Activated naive CD4-positive, alpha-beta T cell treated with anti-CD3 and anti-CD28 coated beads, Interleukin-2, amount 50 U/mL, for 24 hours (primary cell): ENCODE data around the gene SLC2A14.
A peak's percentile ranks its signal among the peaks of the same experiment; 100 is the strongest.

Experiments used
- H3K27ac Mint-ChIP-seq: one replicate; pipeline ENCODE4 v1.8.0; 2021; ENCODE audit warnings: mild to moderate bottlenecking, mixed read lengths
- H3K27me3 Mint-ChIP-seq: one replicate; pipeline ENCODE4 v1.8.0; 2021; ENCODE audit warnings: mixed read lengths
- H3K36me3 Mint-ChIP-seq: one replicate; pipeline ENCODE4 v1.8.0; 2021; ENCODE audit warnings: mixed read lengths
- H3K4me1 Mint-ChIP-seq: one replicate; pipeline ENCODE4 v1.8.0; 2021; ENCODE audit warnings: mixed read lengths
- H3K4me3 Mint-ChIP-seq: one replicate; pipeline ENCODE4 v1.8.0; 2021; ENCODE audit warnings: mild to moderate bottlenecking, mixed read lengths
- H3K9me3 Mint-ChIP-seq: one replicate; pipeline ENCODE4 v1.8.0; 2021; ENCODE audit warnings: mixed read lengths

The SLC2A14 gene

DNA sequence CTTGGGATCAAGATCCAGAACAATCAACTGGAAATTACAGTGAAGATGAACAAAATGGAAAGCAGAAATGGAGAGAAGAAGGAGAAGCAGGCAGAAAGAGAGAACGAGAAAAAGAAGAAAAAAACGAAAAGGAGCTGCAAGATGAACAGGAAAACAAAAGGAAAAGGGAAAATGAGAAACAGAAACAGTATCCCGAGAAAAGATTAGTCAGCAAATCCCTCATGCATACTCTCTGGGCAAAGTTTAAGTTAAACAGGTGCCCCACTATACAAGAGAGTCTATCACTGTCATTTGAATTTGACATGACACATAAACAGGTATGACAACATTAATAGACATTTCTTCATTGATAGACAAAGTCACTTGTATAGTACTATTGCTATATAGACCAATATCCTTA lies 102.7 kb downstream of the SLC2A14 start:
- no peaks in the 10 kb centered on the region for H3K4me1 Mint-ChIP-seq
- H3K27ac Mint-ChIP-seq = peak overlapping the region; percentile 52
- no peaks in the 10 kb centered on the region for H3K36me3 Mint-ChIP-seq
- peaks cover 2% of the 10 kb centered on the region for H3K27me3 Mint-ChIP-seq
- H3K4me3 Mint-ChIP-seq = no peak overlapping the region
- no peaks in the 10 kb centered on the region for H3K9me3 Mint-ChIP-seq
